ENCODE results near the gene CT45A7. TPM values are rescaled to one million over a fixed set of nuclear protein-coding genes. Genes with fewer than 3 reads are reported as not detected.
"Not testable (repeated sequence)": the region's sequence is repeated elsewhere in the genome, so short reads cannot be mapped to it uniquely, and the experiment has no call there.

CT45A7 gene
- total RNA-seq (not detected), polyA plus RNA-seq (not detected)

- POLR2A ChIA-PET, H3K4me1 Mint-ChIP-seq: not testable (repeated sequence)
These were observed at the start of gene CT45A7 for GRCh38 chrX:135837180-135837579. CT45A7 (minus strand) TSS chrX:135837280; CDS start chrX:135833533, 3,747 bp downstream.

GRCh38 chrX:135882741-135883140 is 45.7 kb upstream of the CT45A7 start:
- CTCF ChIA-PET; H3K9me3 Mint-ChIP-seq; H3K27ac ChIP-seq (ENCODE audit: low read depth, low read length); H3K4me3 Mint-ChIP-seq; H3K9me3 ChIP-seq (ENCODE audit: low read length); H3K4me1 ChIP-seq (ENCODE audit: insufficient read depth, low read length); H3K27me3 ChIP-seq (ENCODE audit: insufficient read depth, low read length, poor library complexity, severe bottlenecking); H3K36me3 Mint-ChIP-seq; POLR2A ChIA-PET; H3K27me3 Mint-ChIP-seq; H3K4me3 ChIP-seq (ENCODE audit: low read length); H3K36me3 ChIP-seq (ENCODE audit: insufficient read depth, low read length); H3K27ac Mint-ChIP-seq; H3K4me1 Mint-ChIP-seq; DNase-seq: not testable (repeated sequence)

More at GRCh38 chrX:135837180-135837579, at the start of gene CT45A7:
- CTCF ChIA-PET; H3K9me3 ChIP-seq (ENCODE audit: low read length); H3K36me3 ChIP-seq (ENCODE audit: insufficient read depth, low read length); H3K27me3 Mint-ChIP-seq; H3K27ac Mint-ChIP-seq; H3K9me3 Mint-ChIP-seq; DNase-seq; H3K4me3 Mint-ChIP-seq; H3K27me3 ChIP-seq (ENCODE audit: insufficient read depth, low read length, poor library complexity, severe bottlenecking); H3K4me1 ChIP-seq (ENCODE audit: insufficient read depth, low read length); H3K4me3 ChIP-seq (ENCODE audit: low read length); H3K36me3 Mint-ChIP-seq; H3K27ac ChIP-seq (ENCODE audit: low read depth, low read length): not testable (repeated sequence)

- H3K4me3 ChIP-seq (ENCODE audit: low read length); H3K4me1 Mint-ChIP-seq; H3K27me3 Mint-ChIP-seq; H3K9me3 ChIP-seq (ENCODE audit: low read length); H3K36me3 Mint-ChIP-seq; H3K27ac Mint-ChIP-seq; H3K4me3 Mint-ChIP-seq; H3K4me1 ChIP-seq (ENCODE audit: insufficient read depth, low read length); H3K36me3 ChIP-seq (ENCODE audit: insufficient read depth, low read length); H3K27ac ChIP-seq (ENCODE audit: low read depth, low read length); CTCF ChIA-PET; H3K27me3 ChIP-seq (ENCODE audit: insufficient read depth, low read length, poor library complexity, severe bottlenecking); POLR2A ChIA-PET; H3K9me3 Mint-ChIP-seq; DNase-seq: not testable (repeated sequence)
These were observed 34.6 kb upstream of the CT45A7 start, which contains the start of gene CT45A9 for GRCh38 chrX:135871712-135872111. CT45A9 (minus strand) TSS chrX:135871812; CDS start chrX:135868061, 3,751 bp downstream.

GRCh38 chrX:135854438-135854837 is 17.4 kb upstream of the CT45A7 start, which contains the start of gene CT45A8:
CT45A8 (minus strand) TSS chrX:135854538; CDS start chrX:135850783, 3,755 bp downstream.
- DNase-seq; H3K9me3 ChIP-seq (ENCODE audit: low read length); H3K4me3 Mint-ChIP-seq; H3K36me3 ChIP-seq (ENCODE audit: insufficient read depth, low read length); H3K4me1 ChIP-seq (ENCODE audit: insufficient read depth, low read length); H3K27ac ChIP-seq (ENCODE audit: low read depth, low read length); CTCF ChIA-PET; H3K9me3 Mint-ChIP-seq; H3K4me1 Mint-ChIP-seq; POLR2A ChIA-PET; H3K27me3 ChIP-seq (ENCODE audit: insufficient read depth, low read length, poor library complexity, severe bottlenecking); H3K4me3 ChIP-seq (ENCODE audit: low read length); H3K36me3 Mint-ChIP-seq; H3K27ac Mint-ChIP-seq; H3K27me3 Mint-ChIP-seq: not testable (repeated sequence)

GRCh38 chrX:135819912-135820311 is 17.2 kb downstream of the CT45A7 start, which contains the start of gene CT45A2:
CT45A2 (minus strand) TSS chrX:135820012; CDS start chrX:135816265, 3,747 bp downstream.
- POLR2A ChIA-PET = not testable (repeated sequence)

GRCh38 chrX:135802687-135803086 is 34.4 kb downstream of the CT45A7 start, which contains the start of gene CT45A6:
CT45A6 (minus strand) TSS chrX:135802787; CDS start chrX:135798993, 3,794 bp downstream.
- POLR2A ChIA-PET; H3K4me3 ChIP-seq (ENCODE audit: low read length); H3K27me3 ChIP-seq (ENCODE audit: insufficient read depth, low read length, poor library complexity, severe bottlenecking); H3K4me1 Mint-ChIP-seq; H3K9me3 Mint-ChIP-seq; H3K27me3 Mint-ChIP-seq; H3K36me3 ChIP-seq (ENCODE audit: insufficient read depth, low read length); H3K27ac ChIP-seq (ENCODE audit: low read depth, low read length); CTCF ChIA-PET; H3K27ac Mint-ChIP-seq; DNase-seq; H3K4me1 ChIP-seq (ENCODE audit: insufficient read depth, low read length); H3K36me3 Mint-ChIP-seq; H3K9me3 ChIP-seq (ENCODE audit: low read length); H3K4me3 Mint-ChIP-seq: not testable (repeated sequence)

More at GRCh38 chrX:135819912-135820311, 17.2 kb downstream of the CT45A7 start, which contains the start of gene CT45A2:
- H3K4me1 Mint-ChIP-seq; H3K27ac Mint-ChIP-seq; H3K9me3 Mint-ChIP-seq; DNase-seq; H3K4me3 ChIP-seq (ENCODE audit: low read length); CTCF ChIA-PET; H3K27me3 Mint-ChIP-seq; H3K36me3 Mint-ChIP-seq; H3K4me1 ChIP-seq (ENCODE audit: insufficient read depth, low read length); H3K4me3 Mint-ChIP-seq; H3K27me3 ChIP-seq (ENCODE audit: insufficient read depth, low read length, poor library complexity, severe bottlenecking); H3K9me3 ChIP-seq (ENCODE audit: low read length); H3K27ac ChIP-seq (ENCODE audit: low read depth, low read length); H3K36me3 ChIP-seq (ENCODE audit: insufficient read depth, low read length): not testable (repeated sequence)

- H3K4me3 Mint-ChIP-seq; H3K4me3 ChIP-seq (ENCODE audit: low read length); H3K36me3 Mint-ChIP-seq; H3K27me3 ChIP-seq (ENCODE audit: insufficient read depth, low read length, poor library complexity, severe bottlenecking); H3K36me3 ChIP-seq (ENCODE audit: insufficient read depth, low read length); H3K27ac Mint-ChIP-seq; POLR2A ChIA-PET; H3K27me3 Mint-ChIP-seq; H3K4me1 Mint-ChIP-seq; H3K27ac ChIP-seq (ENCODE audit: low read depth, low read length); DNase-seq; H3K9me3 Mint-ChIP-seq; H3K9me3 ChIP-seq (ENCODE audit: low read length); H3K4me1 ChIP-seq (ENCODE audit: insufficient read depth, low read length); CTCF ChIA-PET: not testable (repeated sequence)
These were observed 51.7 kb downstream of the CT45A7 start, which contains the start of gene CT45A5 for GRCh38 chrX:135785403-135785802. CT45A5 (minus strand) TSS chrX:135785503; CDS start chrX:135781729, 3,774 bp downstream.
